Hepatocyte (in vitro differentiated cells): ENCODE results near the gene KCNJ5. TPM values are rescaled to one million over a fixed set of nuclear protein-coding genes. Genes with fewer than 3 reads are reported as not detected.

Source experiments
- DNase-seq: peaks from one replicate; pipeline ENCODE4 v3.0.0-alpha.2; 2016; ENCODE audit warnings: low spot score
- H2AFZ ChIP-seq: fragments of 200-600 bp; sonication (generic); 2 replicates; pipeline ENCODE4 v1.6.0; 2016; ENCODE audit warnings: antibody characterized with exemption, mild to moderate bottlenecking
- H3K27ac ChIP-seq: fragments of 200-600 bp; sonication (generic); 2 replicates; pipeline ENCODE4 v1.5.1; 2016; ENCODE audit warnings: mild to moderate bottlenecking
- H3K27me3 ChIP-seq: fragments of 200-600 bp; sonication (generic); 2 replicates; pipeline ENCODE4 v1.6.1; 2016
- H3K36me3 ChIP-seq: fragments of 200-600 bp; sonication (generic); replicated peaks from 2 replicates; pipeline ENCODE4 v1.5.1; 2016; ENCODE audit warnings: low read depth; ENCODE audit not compliant: insufficient read depth
- H3K4me1 ChIP-seq: fragments of 200-600 bp; sonication (generic); 2 replicates; pipeline ENCODE4 v1.5.1; 2016; ENCODE audit warnings: mild to moderate bottlenecking, moderate library complexity; ENCODE audit not compliant: insufficient read depth
- H3K4me2 ChIP-seq: fragments of 200-600 bp; sonication (generic); 2 replicates; pipeline ENCODE4 v1.6.0; 2016
- H3K4me3 ChIP-seq: fragments of 200-600 bp; sonication (generic); 2 replicates; pipeline ENCODE4 v1.5.1; 2016; ENCODE audit warnings: mild to moderate bottlenecking
- H3K79me2 ChIP-seq: fragments of 200-600 bp; sonication (generic); 2 replicates; pipeline ENCODE4 v1.6.0; 2017; ENCODE audit warnings: mild to moderate bottlenecking
- H3K9me2 ChIP-seq: fragments of 200-600 bp; sonication (generic); replicated peaks from 2 replicates; pipeline ENCODE4 v1.6.0; 2017; ENCODE audit warnings: mild to moderate bottlenecking; ENCODE audit not compliant: insufficient read depth
- H3K9me3 ChIP-seq: fragments of 200-600 bp; sonication (generic); 2 replicates; pipeline ENCODE4 v1.5.1; 2016; ENCODE audit warnings: low read depth, mild to moderate bottlenecking
- H4K20me1 ChIP-seq: fragments of 200-600 bp; sonication (generic); 2 replicates; pipeline ENCODE4 v1.6.0; 2016; ENCODE audit warnings: mild to moderate bottlenecking; ENCODE audit not compliant: insufficient read depth, poor library complexity, severe bottlenecking
- CTCF ChIP-seq: fragments of 200-600 bp; sonication (generic); IDR thresholded peaks from 2 replicates; pipeline ENCODE4 v1.5.1; 2016; ENCODE audit warnings: antibody characterized with exemption, mild to moderate bottlenecking; ENCODE audit not compliant: poor library complexity
- EZH2 ChIP-seq: fragments of 200-600 bp; sonication (generic); IDR thresholded peaks from 2 replicates; pipeline ENCODE4 v1.6.1; 2016; ENCODE audit warnings: antibody characterized with exemption, mild to moderate bottlenecking, borderline replicate concordance
- EZH2phosphoT487 ChIP-seq: fragments of 200-600 bp; sonication (generic); IDR thresholded peaks from one replicate; pipeline ENCODE4 v1.6.1; 2018; ENCODE audit warnings: antibody characterized with exemption, mild to moderate bottlenecking, low read depth, moderate library complexity; ENCODE audit not compliant: unreplicated experiment, severe bottlenecking
- WGBS: methylation state at CpG from one replicate; pipeline ENCODE4 v1.1.6; 2016; ENCODE audit warnings: low lambda C conversion rate; ENCODE audit errors: missing lambda C conversion rate; 5-methylcytosine and 5-hydroxymethylcytosine counted together
- polyA plus RNA-seq: library from polyadenylated mRNA; unstranded; fragments of >200 nt; fragmentation: Nextera tagmentation; extraction: Ambion mirVana; gene quantifications from 2 replicates; pipeline ENCODE4 v1.2.1, GENCODE V29; 2016
- total RNA-seq: library from RNA; depleted of rRNA; stranded (reverse); fragments of >200 nt; gene quantifications from 2 replicates; pipeline ENCODE4 v1.2.3, GENCODE V29; 2014

Gene KCNJ5
- total and polyA plus RNA-seq, 2 experiments from 2014 or later: 1.00 to 1.2 TPM

GRCh38 chr11:128949791-128950454 is 58.8 kb downstream of the KCNJ5 start:
- no peaks in the 10 kb centered on the region for H3K36me3 ChIP-seq
- H4K20me1 ChIP-seq: no peaks in the 10 kb centered on the region

GRCh38 chr11:128953151-128953550 is 62.0 kb downstream of the KCNJ5 start:
- H3K4me3 ChIP-seq: no peak overlapping the region
- H3K27ac ChIP-seq: no peak overlapping the region
- WGBS: 90% methylated on average over 15 of the region's 16 CpGs
- H3K36me3 ChIP-seq: no peaks in the 10 kb centered on the region
- no peak for DNase-seq
- TF ChIP-seq EZH2 (no peak), CTCF (no peak), EZH2phosphoT487 (no peak)
- no peaks in the 10 kb centered on the region for H3K4me1 ChIP-seq
- no peaks in the 10 kb centered on the region for H3K79me2 ChIP-seq
- H3K9me3 ChIP-seq: no peaks in the 10 kb centered on the region
- no peak overlapping the region for H3K4me2 ChIP-seq
- H3K27me3 ChIP-seq: no peaks in the 10 kb centered on the region
- H2AFZ ChIP-seq: no peak overlapping the region
- H4K20me1 ChIP-seq: no peaks in the 10 kb centered on the region
- no peaks in the 10 kb centered on the region for H3K9me2 ChIP-seq

More at GRCh38 chr11:128949791-128950454, 58.8 kb downstream of the KCNJ5 start:
- H3K4me1 ChIP-seq: no peaks in the 10 kb centered on the region
- no peaks in the 10 kb centered on the region for H3K9me3 ChIP-seq
- no peaks in the 10 kb centered on the region for H3K79me2 ChIP-seq
- no peaks in the 10 kb centered on the region for H3K27me3 ChIP-seq
- H3K9me2 ChIP-seq: no peaks in the 10 kb centered on the region
- H3K27ac ChIP-seq: no peak overlapping the region
- H2AFZ ChIP-seq: no peak overlapping the region
- 82% methylated on average over 13 of the region's 13 CpGs for WGBS
- no peak overlapping the region for H3K4me2 ChIP-seq
- H3K4me3 ChIP-seq: no peak overlapping the region
- DNase-seq: no peak
- TF ChIP-seq EZH2phosphoT487 (no peak), EZH2 (no peak), CTCF (no peak)

- Histone ChIP-seq H3K9me3 (no peaks in the 10 kb centered on the region), H3K27me3 (no peaks in the 10 kb centered on the region), H2AFZ (no peak overlapping the region), H3K4me3 (no peak overlapping the region), H4K20me1 (no peaks in the 10 kb centered on the region), H3K4me1 (no peaks in the 10 kb centered on the region), H3K36me3 (no peaks in the 10 kb centered on the region), H3K9me2 (no peaks in the 10 kb centered on the region), H3K79me2 (no peaks in the 10 kb centered on the region), H3K27ac (no peak overlapping the region), H3K4me2 (no peak overlapping the region)
- TF ChIP-seq CTCF: no peak
- TF ChIP-seq EZH2phosphoT487: no peak
- no peak for TF ChIP-seq EZH2
- 40% methylated on average over 3 of the region's 3 CpGs for WGBS
- DNase-seq: no peak
Measured at GRCh38 chr11:128955636-128956035, 64.5 kb downstream of the KCNJ5 start.
